ENCODE measurements around the gene RIT2. TPM values are rescaled to one million over a fixed set of nuclear protein-coding genes. Genes with fewer than 3 reads are reported as not detected.

Gene RIT2
- total RNA-seq, 1 experiment from 2014 or later: 1.5 TPM

DNA sequence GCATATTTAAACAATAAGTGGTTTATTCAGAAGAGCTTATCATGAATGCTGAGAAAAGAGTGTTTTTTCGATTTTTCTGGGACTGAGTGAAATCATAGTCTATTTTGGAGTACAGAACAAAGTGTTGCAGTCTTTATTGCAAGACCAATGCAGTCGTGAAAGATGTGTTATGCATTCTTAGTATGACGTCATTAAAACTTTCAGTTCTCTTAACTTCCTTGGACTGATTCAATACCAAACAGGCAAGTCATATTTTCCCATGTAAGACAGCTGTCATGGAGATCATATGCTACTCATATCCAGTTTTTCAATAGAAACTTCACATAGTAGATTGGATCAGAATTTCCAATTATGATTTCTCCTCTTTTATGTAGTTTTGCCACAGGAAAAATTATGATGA lies 92.6 kb downstream of the RIT2 start (continued):
- no peak for TF ChIP-seq GRHL2 (CRISPR knock-in tag; IDR thresholded peaks at IDR 0.05; ENCODE audit: insufficient replicate concordance, severe bottlenecking)
- TF ChIP-seq, protein P1, sequence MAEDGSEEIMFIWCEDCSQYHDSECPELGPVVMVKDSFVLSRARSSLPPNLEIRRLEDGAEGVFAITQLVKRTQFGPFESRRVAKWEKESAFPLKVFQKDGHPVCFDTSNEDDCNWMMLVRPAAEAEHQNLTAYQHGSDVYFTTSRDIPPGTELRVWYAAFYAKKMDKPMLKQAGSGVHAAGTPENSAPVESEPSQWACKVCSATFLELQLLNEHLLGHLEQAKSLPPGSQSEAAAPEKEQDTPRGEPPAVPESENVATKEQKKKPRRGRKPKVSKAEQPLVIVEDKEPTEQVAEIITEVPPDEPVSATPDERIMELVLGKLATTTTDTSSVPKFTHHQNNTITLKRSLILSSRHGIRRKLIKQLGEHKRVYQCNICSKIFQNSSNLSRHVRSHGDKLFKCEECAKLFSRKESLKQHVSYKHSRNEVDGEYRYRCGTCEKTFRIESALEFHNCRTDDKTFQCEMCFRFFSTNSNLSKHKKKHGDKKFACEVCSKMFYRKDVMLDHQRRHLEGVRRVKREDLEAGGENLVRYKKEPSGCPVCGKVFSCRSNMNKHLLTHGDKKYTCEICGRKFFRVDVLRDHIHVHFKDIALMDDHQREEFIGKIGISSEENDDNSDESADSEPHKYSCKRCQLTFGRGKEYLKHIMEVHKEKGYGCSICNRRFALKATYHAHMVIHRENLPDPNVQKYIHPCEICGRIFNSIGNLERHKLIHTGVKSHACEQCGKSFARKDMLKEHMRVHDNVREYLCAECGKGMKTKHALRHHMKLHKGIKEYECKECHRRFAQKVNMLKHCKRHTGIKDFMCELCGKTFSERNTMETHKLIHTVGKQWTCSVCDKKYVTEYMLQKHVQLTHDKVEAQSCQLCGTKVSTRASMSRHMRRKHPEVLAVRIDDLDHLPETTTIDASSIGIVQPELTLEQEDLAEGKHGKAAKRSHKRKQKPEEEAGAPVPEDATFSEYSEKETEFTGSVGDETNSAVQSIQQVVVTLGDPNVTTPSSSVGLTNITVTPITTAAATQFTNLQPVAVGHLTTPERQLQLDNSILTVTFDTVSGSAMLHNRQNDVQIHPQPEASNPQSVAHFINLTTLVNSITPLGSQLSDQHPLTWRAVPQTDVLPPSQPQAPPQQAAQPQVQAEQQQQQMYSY (CRISPR knock-in tag; IDR thresholded peaks at IDR 0.05): no peak

DNA sequence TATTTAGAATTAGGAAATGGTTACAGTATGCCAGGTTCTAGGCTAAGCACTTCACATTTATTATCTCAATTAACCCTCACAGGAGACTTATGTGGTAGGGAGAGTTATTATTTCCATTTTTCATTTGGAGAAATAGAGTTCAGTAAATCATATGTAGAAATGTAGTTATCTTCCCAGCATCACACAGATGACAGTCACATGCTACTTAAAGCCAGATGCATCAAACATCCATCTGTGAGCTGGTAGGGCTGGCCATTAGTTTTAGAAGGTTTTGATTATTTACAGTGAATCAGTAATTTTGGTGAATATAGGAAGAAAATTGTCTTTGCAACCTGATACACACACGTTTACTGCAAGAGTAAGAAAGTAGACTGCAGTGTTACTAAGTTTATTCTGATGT lies 97.9 kb downstream of the RIT2 start:
- no peak overlapping the region for H3K27ac Mint-ChIP-seq
- H3K9me3 Mint-ChIP-seq: peaks cover 14% of the 10 kb centered on the region
- TF ChIP-seq, protein P2, sequence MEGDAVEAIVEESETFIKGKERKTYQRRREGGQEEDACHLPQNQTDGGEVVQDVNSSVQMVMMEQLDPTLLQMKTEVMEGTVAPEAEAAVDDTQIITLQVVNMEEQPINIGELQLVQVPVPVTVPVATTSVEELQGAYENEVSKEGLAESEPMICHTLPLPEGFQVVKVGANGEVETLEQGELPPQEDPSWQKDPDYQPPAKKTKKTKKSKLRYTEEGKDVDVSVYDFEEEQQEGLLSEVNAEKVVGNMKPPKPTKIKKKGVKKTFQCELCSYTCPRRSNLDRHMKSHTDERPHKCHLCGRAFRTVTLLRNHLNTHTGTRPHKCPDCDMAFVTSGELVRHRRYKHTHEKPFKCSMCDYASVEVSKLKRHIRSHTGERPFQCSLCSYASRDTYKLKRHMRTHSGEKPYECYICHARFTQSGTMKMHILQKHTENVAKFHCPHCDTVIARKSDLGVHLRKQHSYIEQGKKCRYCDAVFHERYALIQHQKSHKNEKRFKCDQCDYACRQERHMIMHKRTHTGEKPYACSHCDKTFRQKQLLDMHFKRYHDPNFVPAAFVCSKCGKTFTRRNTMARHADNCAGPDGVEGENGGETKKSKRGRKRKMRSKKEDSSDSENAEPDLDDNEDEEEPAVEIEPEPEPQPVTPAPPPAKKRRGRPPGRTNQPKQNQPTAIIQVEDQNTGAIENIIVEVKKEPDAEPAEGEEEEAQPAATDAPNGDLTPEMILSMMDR (IDR thresholded peaks at IDR 0.05): no peak
- TF ChIP-seq NFYB (CRISPR knock-in tag; conservative IDR thresholded peaks at IDR 0.05; ENCODE audit: low read depth) (no peak), ZNF121 (CRISPR knock-in tag; IDR thresholded peaks at IDR 0.05) (no peak), SOX15 (CRISPR knock-in tag; IDR thresholded peaks at IDR 0.05) (no peak), SMAD4 (CRISPR knock-in tag; IDR thresholded peaks at IDR 0.05) (no peak), NR1H2 (CRISPR knock-in tag; IDR thresholded peaks at IDR 0.05) (no peak), FOXK1 (CRISPR knock-in tag; IDR thresholded peaks at IDR 0.05) (no peak), HMGA2 (CRISPR knock-in tag; IDR thresholded peaks at IDR 0.05) (no peak), ZNF423 (CRISPR knock-in tag; IDR thresholded peaks at IDR 0.05) (no peak), ZNF219 (CRISPR knock-in tag; IDR thresholded peaks at IDR 0.05; ENCODE audit: borderline replicate concordance) (no peak)
- TF ChIP-seq, protein P3, sequence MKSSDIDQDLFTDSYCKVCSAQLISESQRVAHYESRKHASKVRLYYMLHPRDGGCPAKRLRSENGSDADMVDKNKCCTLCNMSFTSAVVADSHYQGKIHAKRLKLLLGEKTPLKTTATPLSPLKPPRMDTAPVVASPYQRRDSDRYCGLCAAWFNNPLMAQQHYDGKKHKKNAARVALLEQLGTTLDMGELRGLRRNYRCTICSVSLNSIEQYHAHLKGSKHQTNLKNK (CRISPR knock-in tag; IDR thresholded peaks at IDR 0.05): no peak
- TF ChIP-seq, protein P4, sequence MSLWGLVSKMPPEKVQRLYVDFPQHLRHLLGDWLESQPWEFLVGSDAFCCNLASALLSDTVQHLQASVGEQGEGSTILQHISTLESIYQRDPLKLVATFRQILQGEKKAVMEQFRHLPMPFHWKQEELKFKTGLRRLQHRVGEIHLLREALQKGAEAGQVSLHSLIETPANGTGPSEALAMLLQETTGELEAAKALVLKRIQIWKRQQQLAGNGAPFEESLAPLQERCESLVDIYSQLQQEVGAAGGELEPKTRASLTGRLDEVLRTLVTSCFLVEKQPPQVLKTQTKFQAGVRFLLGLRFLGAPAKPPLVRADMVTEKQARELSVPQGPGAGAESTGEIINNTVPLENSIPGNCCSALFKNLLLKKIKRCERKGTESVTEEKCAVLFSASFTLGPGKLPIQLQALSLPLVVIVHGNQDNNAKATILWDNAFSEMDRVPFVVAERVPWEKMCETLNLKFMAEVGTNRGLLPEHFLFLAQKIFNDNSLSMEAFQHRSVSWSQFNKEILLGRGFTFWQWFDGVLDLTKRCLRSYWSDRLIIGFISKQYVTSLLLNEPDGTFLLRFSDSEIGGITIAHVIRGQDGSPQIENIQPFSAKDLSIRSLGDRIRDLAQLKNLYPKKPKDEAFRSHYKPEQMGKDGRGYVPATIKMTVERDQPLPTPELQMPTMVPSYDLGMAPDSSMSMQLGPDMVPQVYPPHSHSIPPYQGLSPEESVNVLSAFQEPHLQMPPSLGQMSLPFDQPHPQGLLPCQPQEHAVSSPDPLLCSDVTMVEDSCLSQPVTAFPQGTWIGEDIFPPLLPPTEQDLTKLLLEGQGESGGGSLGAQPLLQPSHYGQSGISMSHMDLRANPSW (CRISPR knock-in tag; conservative IDR thresholded peaks at IDR 0.05; ENCODE audit: low read depth): no peak
- TF ChIP-seq, protein P5, sequence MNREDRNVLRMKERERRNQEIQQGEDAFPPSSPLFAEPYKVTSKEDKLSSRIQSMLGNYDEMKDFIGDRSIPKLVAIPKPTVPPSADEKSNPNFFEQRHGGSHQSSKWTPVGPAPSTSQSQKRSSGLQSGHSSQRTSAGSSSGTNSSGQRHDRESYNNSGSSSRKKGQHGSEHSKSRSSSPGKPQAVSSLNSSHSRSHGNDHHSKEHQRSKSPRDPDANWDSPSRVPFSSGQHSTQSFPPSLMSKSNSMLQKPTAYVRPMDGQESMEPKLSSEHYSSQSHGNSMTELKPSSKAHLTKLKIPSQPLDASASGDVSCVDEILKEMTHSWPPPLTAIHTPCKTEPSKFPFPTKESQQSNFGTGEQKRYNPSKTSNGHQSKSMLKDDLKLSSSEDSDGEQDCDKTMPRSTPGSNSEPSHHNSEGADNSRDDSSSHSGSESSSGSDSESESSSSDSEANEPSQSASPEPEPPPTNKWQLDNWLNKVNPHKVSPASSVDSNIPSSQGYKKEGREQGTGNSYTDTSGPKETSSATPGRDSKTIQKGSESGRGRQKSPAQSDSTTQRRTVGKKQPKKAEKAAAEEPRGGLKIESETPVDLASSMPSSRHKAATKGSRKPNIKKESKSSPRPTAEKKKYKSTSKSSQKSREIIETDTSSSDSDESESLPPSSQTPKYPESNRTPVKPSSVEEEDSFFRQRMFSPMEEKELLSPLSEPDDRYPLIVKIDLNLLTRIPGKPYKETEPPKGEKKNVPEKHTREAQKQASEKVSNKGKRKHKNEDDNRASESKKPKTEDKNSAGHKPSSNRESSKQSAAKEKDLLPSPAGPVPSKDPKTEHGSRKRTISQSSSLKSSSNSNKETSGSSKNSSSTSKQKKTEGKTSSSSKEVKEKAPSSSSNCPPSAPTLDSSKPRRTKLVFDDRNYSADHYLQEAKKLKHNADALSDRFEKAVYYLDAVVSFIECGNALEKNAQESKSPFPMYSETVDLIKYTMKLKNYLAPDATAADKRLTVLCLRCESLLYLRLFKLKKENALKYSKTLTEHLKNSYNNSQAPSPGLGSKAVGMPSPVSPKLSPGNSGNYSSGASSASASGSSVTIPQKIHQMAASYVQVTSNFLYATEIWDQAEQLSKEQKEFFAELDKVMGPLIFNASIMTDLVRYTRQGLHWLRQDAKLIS (CRISPR knock-in tag; IDR thresholded peaks at IDR 0.05; ENCODE audit: borderline replicate concordance): no peak
- TF ChIP-seq, protein P6, sequence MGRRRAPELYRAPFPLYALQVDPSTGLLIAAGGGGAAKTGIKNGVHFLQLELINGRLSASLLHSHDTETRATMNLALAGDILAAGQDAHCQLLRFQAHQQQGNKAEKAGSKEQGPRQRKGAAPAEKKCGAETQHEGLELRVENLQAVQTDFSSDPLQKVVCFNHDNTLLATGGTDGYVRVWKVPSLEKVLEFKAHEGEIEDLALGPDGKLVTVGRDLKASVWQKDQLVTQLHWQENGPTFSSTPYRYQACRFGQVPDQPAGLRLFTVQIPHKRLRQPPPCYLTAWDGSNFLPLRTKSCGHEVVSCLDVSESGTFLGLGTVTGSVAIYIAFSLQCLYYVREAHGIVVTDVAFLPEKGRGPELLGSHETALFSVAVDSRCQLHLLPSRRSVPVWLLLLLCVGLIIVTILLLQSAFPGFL (CRISPR knock-in tag; IDR thresholded peaks at IDR 0.05; ENCODE audit: borderline replicate concordance): no peak
- TF ChIP-seq, protein P7, sequence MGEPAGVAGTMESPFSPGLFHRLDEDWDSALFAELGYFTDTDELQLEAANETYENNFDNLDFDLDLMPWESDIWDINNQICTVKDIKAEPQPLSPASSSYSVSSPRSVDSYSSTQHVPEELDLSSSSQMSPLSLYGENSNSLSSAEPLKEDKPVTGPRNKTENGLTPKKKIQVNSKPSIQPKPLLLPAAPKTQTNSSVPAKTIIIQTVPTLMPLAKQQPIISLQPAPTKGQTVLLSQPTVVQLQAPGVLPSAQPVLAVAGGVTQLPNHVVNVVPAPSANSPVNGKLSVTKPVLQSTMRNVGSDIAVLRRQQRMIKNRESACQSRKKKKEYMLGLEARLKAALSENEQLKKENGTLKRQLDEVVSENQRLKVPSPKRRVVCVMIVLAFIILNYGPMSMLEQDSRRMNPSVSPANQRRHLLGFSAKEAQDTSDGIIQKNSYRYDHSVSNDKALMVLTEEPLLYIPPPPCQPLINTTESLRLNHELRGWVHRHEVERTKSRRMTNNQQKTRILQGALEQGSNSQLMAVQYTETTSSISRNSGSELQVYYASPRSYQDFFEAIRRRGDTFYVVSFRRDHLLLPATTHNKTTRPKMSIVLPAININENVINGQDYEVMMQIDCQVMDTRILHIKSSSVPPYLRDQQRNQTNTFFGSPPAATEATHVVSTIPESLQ (CRISPR knock-in tag; IDR thresholded peaks at IDR 0.05): no peak
- TF ChIP-seq, protein P8, sequence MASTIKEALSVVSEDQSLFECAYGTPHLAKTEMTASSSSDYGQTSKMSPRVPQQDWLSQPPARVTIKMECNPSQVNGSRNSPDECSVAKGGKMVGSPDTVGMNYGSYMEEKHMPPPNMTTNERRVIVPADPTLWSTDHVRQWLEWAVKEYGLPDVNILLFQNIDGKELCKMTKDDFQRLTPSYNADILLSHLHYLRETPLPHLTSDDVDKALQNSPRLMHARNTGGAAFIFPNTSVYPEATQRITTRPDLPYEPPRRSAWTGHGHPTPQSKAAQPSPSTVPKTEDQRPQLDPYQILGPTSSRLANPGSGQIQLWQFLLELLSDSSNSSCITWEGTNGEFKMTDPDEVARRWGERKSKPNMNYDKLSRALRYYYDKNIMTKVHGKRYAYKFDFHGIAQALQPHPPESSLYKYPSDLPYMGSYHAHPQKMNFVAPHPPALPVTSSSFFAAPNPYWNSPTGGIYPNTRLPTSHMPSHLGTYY (CRISPR knock-in tag; IDR thresholded peaks at IDR 0.05): no peak

More for the DNA sequence above, 97.9 kb downstream of the RIT2 start:
- H3K27me3 Mint-ChIP-seq (ENCODE audit: low read depth): no peaks in the 10 kb centered on the region
- no peak for DNase-seq (ENCODE audit: low spot score)
- ChIA-PET POLR2A (interaction anchor here (0.6 kb wide), 1 partner anchor 287 kb away, joined by 3 read pairs; no protein-coding TSS in a partner anchor), CTCF (no interaction called here)
- no peaks in the 10 kb centered on the region for H3K36me3 Mint-ChIP-seq
- H3K4me3 Mint-ChIP-seq: no peak overlapping the region
- peaks cover 10% of the 10 kb centered on the region; the same call in 1 of the 2 replicates for H3K4me1 Mint-ChIP-seq
- ATAC-seq: no peak

All from WTC11 (cell line).